ENCODE data around the gene PLCG1. TPM values are rescaled to one million over a fixed set of nuclear protein-coding genes. Genes with fewer than 3 reads are reported as not detected.

PLCG1 gene
- total and polyA plus RNA-seq, 9 of the 15 experiments (the other 6 are each of a cell fraction or from before 2014, with no cell fraction given) = 1.7 to 67.0 (median 34.8) TPM

GRCh38 chr20:41135187-41135887 is 2.0 kb upstream of the PLCG1 start (continued):
- TF ChIP-seq HMG20A (CRISPR knock-in tag; conservative IDR thresholded peaks at IDR 0.05) (no peak), HOMEZ (CRISPR knock-in tag; IDR thresholded peaks at IDR 0.05) (no peak), ATF3 (IDR thresholded peaks at IDR 0.05) (no peak), ATF3 (CRISPR knock-in tag; conservative IDR thresholded peaks at IDR 0.05) (no peak), PHB (CRISPR knock-in tag; IDR thresholded peaks at IDR 0.05) (no peak), ZBTB5 (IDR thresholded peaks at IDR 0.05) (no peak), ZNF785 (CRISPR knock-in tag; IDR thresholded peaks at IDR 0.05) (no peak), ZBTB33 (CRISPR knock-in tag; IDR thresholded peaks at IDR 0.05) (0 out of 2 replicates have a peak, but pooled peaks have one; percentile 11), ZNF277 (CRISPR knock-in tag; IDR thresholded peaks at IDR 0.05; ENCODE audit: borderline replicate concordance) (no peak), JUNB (CRISPR knock-in tag; conservative IDR thresholded peaks at IDR 0.05) (no peak), KAT7 (CRISPR knock-in tag; IDR thresholded peaks at IDR 0.05; ENCODE audit: borderline replicate concordance) (no peak), ZBTB1 (CRISPR knock-in tag; IDR thresholded peaks at IDR 0.05; ENCODE audit: borderline replicate concordance, low read depth) (no peak), EP400 (IDR thresholded peaks at IDR 0.05) (no peak), LARP7 (IDR thresholded peaks at IDR 0.05) (no peak), BCOR (IDR thresholded peaks at IDR 0.05) (no peak), CHAMP1 (IDR thresholded peaks at IDR 0.05) (no peak), THRAP3 (IDR thresholded peaks at IDR 0.05; ENCODE audit: borderline replicate concordance) (no peak), CTBP1 (IDR thresholded peaks at IDR 0.05; ENCODE audit: borderline replicate concordance) (0 out of 2 replicates have a peak, but pooled peaks have one; percentile 40), ZNF184 (CRISPR knock-in tag; IDR thresholded peaks at IDR 0.05) (no peak)
